Loucy (cell line): ENCODE data around the gene PCED1B.

Experiments
- EZH2phosphoT487 ChIP-seq: fragments of 200-600 bp; IDR thresholded peaks from 2 replicates; pipeline ENCODE4 v1.6.1; 2018; ENCODE audit warnings: antibody characterized with exemption, mild to moderate bottlenecking, moderate library complexity, borderline replicate concordance
- TF ChIP-seq, protein P1 (sequence below): fragments of 200-600 bp; sonication (generic); conservative IDR thresholded peaks from 2 replicates; pipeline ENCODE4 v1.5.1; 2014; ENCODE audit warnings: mild to moderate bottlenecking, antibody characterized with exemption, low read length

DNA sequence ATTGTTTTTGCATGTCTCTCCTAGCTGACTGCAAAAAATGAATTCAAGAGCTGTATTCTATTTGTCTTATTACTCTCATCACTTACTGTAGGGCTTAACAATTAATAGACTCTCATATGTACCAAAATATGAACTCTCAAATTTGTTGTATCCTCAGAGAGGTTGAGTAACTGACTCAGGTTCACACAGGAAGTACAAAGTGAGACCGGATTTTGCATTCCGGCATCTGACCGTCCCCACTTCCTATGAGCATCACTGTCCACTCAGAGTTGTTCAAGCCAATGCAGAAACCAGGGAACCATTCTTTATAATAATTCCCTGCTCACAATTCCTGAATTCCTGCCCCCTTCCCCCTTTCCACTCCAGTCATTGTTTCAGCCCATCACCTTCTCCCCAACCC lies 113.6 kb downstream of the PCED1B start:
- TF ChIP-seq, protein P1, sequence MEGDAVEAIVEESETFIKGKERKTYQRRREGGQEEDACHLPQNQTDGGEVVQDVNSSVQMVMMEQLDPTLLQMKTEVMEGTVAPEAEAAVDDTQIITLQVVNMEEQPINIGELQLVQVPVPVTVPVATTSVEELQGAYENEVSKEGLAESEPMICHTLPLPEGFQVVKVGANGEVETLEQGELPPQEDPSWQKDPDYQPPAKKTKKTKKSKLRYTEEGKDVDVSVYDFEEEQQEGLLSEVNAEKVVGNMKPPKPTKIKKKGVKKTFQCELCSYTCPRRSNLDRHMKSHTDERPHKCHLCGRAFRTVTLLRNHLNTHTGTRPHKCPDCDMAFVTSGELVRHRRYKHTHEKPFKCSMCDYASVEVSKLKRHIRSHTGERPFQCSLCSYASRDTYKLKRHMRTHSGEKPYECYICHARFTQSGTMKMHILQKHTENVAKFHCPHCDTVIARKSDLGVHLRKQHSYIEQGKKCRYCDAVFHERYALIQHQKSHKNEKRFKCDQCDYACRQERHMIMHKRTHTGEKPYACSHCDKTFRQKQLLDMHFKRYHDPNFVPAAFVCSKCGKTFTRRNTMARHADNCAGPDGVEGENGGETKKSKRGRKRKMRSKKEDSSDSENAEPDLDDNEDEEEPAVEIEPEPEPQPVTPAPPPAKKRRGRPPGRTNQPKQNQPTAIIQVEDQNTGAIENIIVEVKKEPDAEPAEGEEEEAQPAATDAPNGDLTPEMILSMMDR = no peak
- TF ChIP-seq EZH2phosphoT487 = no peak
